ENCODE results near the gene PRR29. TPM values are rescaled to one million over a fixed set of nuclear protein-coding genes. Genes with fewer than 3 reads are reported as not detected.

PRR29 gene
- total RNA-seq, 1 experiment from 2014 or later = 0.77 TPM

GRCh38 chr17:64020056-64020766 is 22.1 kb downstream of the PRR29 start, which contains the start of gene ICAM2:
ICAM2 (minus strand) TSS chr17:64020633; CDS start chr17:64006691, 13,942 bp downstream.
- no peak within 1 kb of the TSS for H3K27ac ChIP-seq (ENCODE audit: low read length)
- H3F3A ChIP-seq (ENCODE audit: low read length, unreplicated experiment) = no peaks in the 10 kb centered on the region
- no peak within 1 kb of the TSS for H3K4me3 ChIP-seq (ENCODE audit: low read length)
- no peaks in the 10 kb centered on the region for H3K27me3 ChIP-seq (ENCODE audit: low read length)
- H2AFZ ChIP-seq (ENCODE audit: low read length) = no peak within 1 kb of the TSS
- no peak within 1 kb of the TSS for H3K4me2 ChIP-seq (ENCODE audit: low read length)
- ATAC-seq (no peak), DNase-seq (no peak)
- no TSS peak for BruUV-seq (replicated peaks)
- no peaks in the 10 kb centered on the region for H3K79me2 ChIP-seq (ENCODE audit: low read length)
- no peaks in the 10 kb centered on the region for H3K4me1 ChIP-seq (ENCODE audit: insufficient read depth, low read length)
- CTCF ChIA-PET = interaction anchor here (0.6 kb wide), 1 partner anchor 158 kb away, joined by 7 read pairs; no protein-coding TSS in a partner anchor
- TF ChIP-seq, protein P1, sequence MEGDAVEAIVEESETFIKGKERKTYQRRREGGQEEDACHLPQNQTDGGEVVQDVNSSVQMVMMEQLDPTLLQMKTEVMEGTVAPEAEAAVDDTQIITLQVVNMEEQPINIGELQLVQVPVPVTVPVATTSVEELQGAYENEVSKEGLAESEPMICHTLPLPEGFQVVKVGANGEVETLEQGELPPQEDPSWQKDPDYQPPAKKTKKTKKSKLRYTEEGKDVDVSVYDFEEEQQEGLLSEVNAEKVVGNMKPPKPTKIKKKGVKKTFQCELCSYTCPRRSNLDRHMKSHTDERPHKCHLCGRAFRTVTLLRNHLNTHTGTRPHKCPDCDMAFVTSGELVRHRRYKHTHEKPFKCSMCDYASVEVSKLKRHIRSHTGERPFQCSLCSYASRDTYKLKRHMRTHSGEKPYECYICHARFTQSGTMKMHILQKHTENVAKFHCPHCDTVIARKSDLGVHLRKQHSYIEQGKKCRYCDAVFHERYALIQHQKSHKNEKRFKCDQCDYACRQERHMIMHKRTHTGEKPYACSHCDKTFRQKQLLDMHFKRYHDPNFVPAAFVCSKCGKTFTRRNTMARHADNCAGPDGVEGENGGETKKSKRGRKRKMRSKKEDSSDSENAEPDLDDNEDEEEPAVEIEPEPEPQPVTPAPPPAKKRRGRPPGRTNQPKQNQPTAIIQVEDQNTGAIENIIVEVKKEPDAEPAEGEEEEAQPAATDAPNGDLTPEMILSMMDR (conservative IDR thresholded peaks at IDR 0.05; ENCODE audit: low read depth, low read length) = no peak
- TF ChIP-seq EZH2phosphoT487 (IDR thresholded peaks at IDR 0.05; ENCODE audit: borderline replicate concordance, low read length) = no peak
- no peak for TF ChIP-seq EZH2 (IDR thresholded peaks at IDR 0.05; ENCODE audit: low read length, unreplicated experiment)
- H4K20me1 ChIP-seq (ENCODE audit: low read length) = no peaks in the 10 kb centered on the region
- no peak within 1 kb of the TSS for H3K9ac ChIP-seq (ENCODE audit: low read length)
- H3K9me3 ChIP-seq (ENCODE audit: low read length) = no peaks in the 10 kb centered on the region
- no peaks in the 10 kb centered on the region for H3K9me2 ChIP-seq (replicated peaks; ENCODE audit: low read length)
- POLR2A ChIA-PET (ENCODE audit: unreplicated experiment) = no interaction called here
- intact Hi-C loops (cut with micrococcal nuclease) = no loop called here
- H3K36me3 ChIP-seq (ENCODE audit: low read depth, low read length) = no peaks in the 10 kb centered on the region

- Histone ChIP-seq H3K27me3 (ENCODE audit: low read length) (no peaks in the 10 kb centered on the region), H3F3A (ENCODE audit: low read length, unreplicated experiment) (no peaks in the 10 kb centered on the region), H3K9me3 (ENCODE audit: low read length) (no peaks in the 10 kb centered on the region), H3K9me2 (replicated peaks; ENCODE audit: low read length) (no peaks in the 10 kb centered on the region), H3K4me1 (ENCODE audit: insufficient read depth, low read length) (peaks cover 4% of the 10 kb centered on the region; the same call in 1 of the 2 replicates), H3K27ac (ENCODE audit: low read length) (no peak overlapping the region), H3K79me2 (ENCODE audit: low read length) (no peaks in the 10 kb centered on the region), H3K4me2 (ENCODE audit: low read length) (no peak overlapping the region), H3K36me3 (ENCODE audit: low read depth, low read length) (no peaks in the 10 kb centered on the region), H4K20me1 (ENCODE audit: low read length) (no peaks in the 10 kb centered on the region), H3K4me3 (ENCODE audit: low read length) (no peak overlapping the region), H2AFZ (ENCODE audit: low read length) (no peak overlapping the region), H3K9ac (ENCODE audit: low read length) (no peak overlapping the region)
- no peak for TF ChIP-seq EZH2 (IDR thresholded peaks at IDR 0.05; ENCODE audit: low read length, unreplicated experiment)
- BruUV-seq (replicated peaks) = no TSS peak
- intact Hi-C loops (cut with micrococcal nuclease) = no loop called here
- ChIA-PET CTCF (interaction anchor here (0.7 kb wide), 1 partner anchor 91 kb away, joined by 3 read pairs; no protein-coding TSS in a partner anchor), POLR2A (ENCODE audit: unreplicated experiment) (no interaction called here)
- DNase-seq (no peak), ATAC-seq (no peak)
These were observed 24.5 kb downstream of the PRR29 start for GRCh38 chr17:64022611-64023063.

DNA sequence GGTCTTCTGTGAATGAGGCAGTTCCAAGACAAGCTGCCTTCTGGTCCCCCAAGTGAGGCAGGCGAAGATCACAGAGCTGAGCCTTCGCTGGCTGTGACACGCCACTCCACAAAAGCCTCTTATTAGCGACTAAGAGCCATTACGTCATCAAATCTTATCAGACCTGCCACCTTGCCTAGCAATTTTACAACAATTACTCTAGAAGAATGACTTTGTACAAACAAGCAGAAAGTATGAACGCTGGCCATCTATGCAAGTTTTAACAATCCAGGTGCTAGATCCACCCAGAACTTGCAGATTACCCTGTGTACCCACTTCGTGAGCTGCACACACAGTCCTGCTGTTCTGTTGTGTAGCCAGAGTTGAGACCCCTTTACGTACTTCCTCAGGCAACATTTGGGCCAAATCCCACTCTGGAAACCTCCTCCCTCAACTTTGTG is 26.1 kb downstream of the PRR29 start:
- no peaks in the 10 kb centered on the region for H4K20me1 ChIP-seq (ENCODE audit: low read length)
- intact Hi-C loops (cut with micrococcal nuclease) = no loop called here
- CTCF ChIA-PET = no interaction called here
- no peak overlapping the region for H2AFZ ChIP-seq (ENCODE audit: low read length)
- H3K9ac ChIP-seq (ENCODE audit: low read length) = no peak overlapping the region
- POLR2A ChIA-PET (ENCODE audit: unreplicated experiment) = no interaction called here
- no TSS peak for BruUV-seq (replicated peaks)
- H3K4me1 ChIP-seq (ENCODE audit: insufficient read depth, low read length) = peaks cover 4% of the 10 kb centered on the region; the same call in 1 of the 2 replicates
- DNase-seq (no peak), ATAC-seq (no peak)
- H3K9me2 ChIP-seq (replicated peaks; ENCODE audit: low read length) = no peaks in the 10 kb centered on the region
- TF ChIP-seq EZH2 (IDR thresholded peaks at IDR 0.05; ENCODE audit: low read length, unreplicated experiment) = no peak
- TF ChIP-seq EZH2phosphoT487 (IDR thresholded peaks at IDR 0.05; ENCODE audit: borderline replicate concordance, low read length) = no peak
- TF ChIP-seq, protein P1 (conservative IDR thresholded peaks at IDR 0.05; ENCODE audit: low read depth, low read length) = no peak
- no peaks in the 10 kb centered on the region for H3K9me3 ChIP-seq (ENCODE audit: low read length)
- H3K36me3 ChIP-seq (ENCODE audit: low read depth, low read length) = no peaks in the 10 kb centered on the region
- H3K79me2 ChIP-seq (ENCODE audit: low read length) = no peaks in the 10 kb centered on the region
- no peaks in the 10 kb centered on the region for H3K27me3 ChIP-seq (ENCODE audit: low read length)
- no peaks in the 10 kb centered on the region for H3F3A ChIP-seq (ENCODE audit: low read length, unreplicated experiment)
- H3K4me2 ChIP-seq (ENCODE audit: low read length) = no peak overlapping the region
- H3K4me3 ChIP-seq (ENCODE audit: low read length) = no peak overlapping the region
- H3K27ac ChIP-seq (ENCODE audit: low read length) = no peak overlapping the region

Measured in PC-3 (cell line).